GM23248 (cell line): ENCODE data around the gene SLC8A1.

Source experiments
- EZH2 ChIP-seq: fragments of 200-600 bp; sonication (generic); IDR thresholded peaks from 2 replicates; pipeline ENCODE4 v1.6.1; 2018; ENCODE audit warnings: antibody characterized with exemption, mild to moderate bottlenecking; ENCODE audit not compliant: insufficient read depth, poor library complexity, severe bottlenecking
- EZH2phosphoT487 ChIP-seq: fragments of 200-600 bp; sonication (generic); IDR thresholded peaks from 2 replicates; pipeline ENCODE4 v1.6.1; 2018; ENCODE audit warnings: antibody characterized with exemption, moderate library complexity, mild to moderate bottlenecking, low read depth; ENCODE audit not compliant: insufficient read depth

GRCh38 chr2:40286721-40287120 is 165.2 kb downstream of the SLC8A1 start:
- no peak for TF ChIP-seq EZH2
- TF ChIP-seq EZH2phosphoT487, result no peak
